OCI-LY7 (cell line): ENCODE results near the gene RPLP1. TPM values are rescaled to one million over a fixed set of nuclear protein-coding genes. Genes with fewer than 3 reads are reported as not detected.

Experiments
- BruUV-seq: library from RNA; stranded (reverse); fragments of 400-500 nt; replicated peaks from 2 replicates; lab custom pipeline; 2021; lab: Mats Ljungman, UMichigan
- CTCF ChIA-PET: fragments of 300-600 bp; sonication (Branson Sonifier 250); formaldehyde crosslinking; loops from one replicate; lab custom pipeline; 2022; ENCODE audit warnings: antibody characterized with exemption; ENCODE audit not compliant: unreplicated experiment; lab: Charles Lee
- POLR2A ChIA-PET: fragments of 300-600 bp; sonication (Branson Sonifier 250); formaldehyde crosslinking; loops from one replicate; lab custom pipeline; 2022; ENCODE audit warnings: antibody characterized with exemption; lab: Charles Lee
- DNase-seq: peaks from one replicate; pipeline ENCODE4 v3.0.0-alpha.2; 2015; ENCODE audit warnings: low spot score
- H2AFZ ChIP-seq: fragments of 200-600 bp; sonication (generic), shearing (Covaris generic); 2 replicates; pipeline ENCODE4 v1.6.1; 2014; ENCODE audit warnings: mild to moderate bottlenecking, antibody characterized with exemption, low read length, moderate library complexity
- H3K27ac ChIP-seq: fragments of 200-600 bp; sonication (generic); 2 replicates; pipeline ENCODE4 v1.5.1; 2014; ENCODE audit warnings: mixed run types, low read depth, mild to moderate bottlenecking, moderate library complexity, low read length, inconsistent platforms; ENCODE audit not compliant: poor library complexity, severe bottlenecking
- H3K36me3 ChIP-seq: fragments of 200-600 bp; sonication (generic); 2 replicates; pipeline ENCODE4 v1.6.1; 2014; ENCODE audit warnings: mild to moderate bottlenecking, antibody characterized with exemption, low read length, moderate library complexity, mixed read lengths; ENCODE audit not compliant: insufficient read depth
- H3K4me1 ChIP-seq: fragments of 200-600 bp; sonication (generic); 2 replicates; pipeline ENCODE4 v1.5.1; 2014; ENCODE audit warnings: mild to moderate bottlenecking, low read length; ENCODE audit not compliant: insufficient read depth, poor library complexity, severe bottlenecking
- H3K4me2 ChIP-seq: fragments of 200-600 bp; sonication (generic); 2 replicates; pipeline ENCODE4 v1.6.1; 2014; ENCODE audit warnings: mild to moderate bottlenecking, low read length
- H3K4me3 ChIP-seq: fragments of 200-600 bp; sonication (generic); 2 replicates; pipeline ENCODE4 v1.5.1; 2014; ENCODE audit warnings: mild to moderate bottlenecking, low read depth, low read length; ENCODE audit not compliant: poor library complexity, severe bottlenecking
- H3K79me2 ChIP-seq: fragments of 200-600 bp; sonication (generic); 2 replicates; pipeline ENCODE4 v1.6.1; 2016; ENCODE audit warnings: low read depth, mild to moderate bottlenecking, low read length, moderate library complexity, mixed read lengths; ENCODE audit not compliant: insufficient read depth
- H3K9me2 ChIP-seq: fragments of 200-600 bp; sonication (generic); 2 replicates; pipeline ENCODE4 v1.6.1; 2016; ENCODE audit warnings: mild to moderate bottlenecking, low read length, mixed read lengths; ENCODE audit not compliant: insufficient read depth
- H3K9me3 ChIP-seq: fragments of 200-600 bp; sonication (generic); 2 replicates; pipeline ENCODE4 v1.6.1; 2014; ENCODE audit warnings: mild to moderate bottlenecking, mixed run types, low read length, mixed read lengths
- H4K20me1 ChIP-seq: fragments of 200-600 bp; sonication (generic); 2 replicates; pipeline ENCODE4 v1.6.1; 2014; ENCODE audit warnings: mild to moderate bottlenecking, antibody characterized with exemption, low read length, moderate library complexity, mixed read lengths; ENCODE audit not compliant: insufficient read depth
- EZH2phosphoT487 ChIP-seq: fragments of 200-600 bp; sonication (generic); IDR thresholded peaks from 2 replicates; pipeline ENCODE4 v1.6.1; 2018; ENCODE audit warnings: low read depth, borderline replicate concordance, mild to moderate bottlenecking, mixed run types, antibody characterized with exemption, low read length, moderate library complexity, mixed read lengths
- intact Hi-C: fragments of 100-400 bp; cut with micrococcal nuclease; formaldehyde crosslinking; loops from one replicate; pipeline ENCODE4 v1.10.0; 2022; ENCODE audit not compliant: unreplicated experiment
- total RNA-seq, 2 experiments: library from RNA; depleted of rRNA in 1 of 2; stranded (reverse); fragments of >200 nt in 1 of 2; shearing (Covaris generic) in 1 of 2; gene quantifications; 2 replicates each; pipeline ENCODE4 v1.2.3, GENCODE V29; 2014 to 2022
- TF ChIP-seq, protein P1 (sequence below): fragments of 200-600 bp; sonication (generic); conservative IDR thresholded peaks from 2 replicates; pipeline ENCODE4 v1.5.1; 2014; ENCODE audit warnings: mild to moderate bottlenecking, antibody characterized with exemption, low read length, moderate library complexity, mixed read lengths

Gene RPLP1
- total RNA-seq, 2 experiments from 2014 or later = 889 to 2,251 TPM

DNA sequence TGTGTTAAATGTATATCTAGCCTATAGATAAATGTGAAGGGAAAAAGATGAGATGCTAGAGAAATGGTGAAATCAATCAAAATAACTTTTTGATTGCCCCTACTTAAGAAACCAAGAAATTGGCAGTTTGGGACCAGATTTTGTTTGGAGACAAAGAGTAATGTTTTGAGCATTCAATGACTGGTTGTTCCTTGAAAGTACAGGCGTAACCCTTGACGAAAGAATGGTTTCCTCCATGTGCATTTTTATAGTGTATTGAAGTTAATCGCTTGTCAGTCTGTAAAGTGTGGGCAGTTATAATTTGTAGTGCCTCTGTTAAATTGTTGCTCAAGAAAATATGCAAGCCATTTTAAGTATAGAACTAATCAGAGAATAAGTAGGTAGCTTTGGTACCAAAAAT is 37.2 kb upstream of the RPLP1 start:
- peaks cover 21% of the 10 kb centered on the region; the same call in 1 of the 2 replicates for H4K20me1 ChIP-seq
- TSS peak; percentile 79 for BruUV-seq
- DNase-seq = peak; percentile 30
- peak overlapping the region; percentile 99 for H3K4me3 ChIP-seq
- no peaks in the 10 kb centered on the region for H3K9me3 ChIP-seq
- intact Hi-C loops = no loop called here
- ChIA-PET CTCF (no interaction called here), POLR2A (interaction anchor here (0.8 to 8.6 kb wide), 2 partner anchors 19 to 37 kb away, joined by 3 to 39 read pairs; partner anchors contain the start of gene RPLP1)
- H3K4me2 ChIP-seq = peak overlapping the region; percentile 98
- H3K36me3 ChIP-seq = peaks cover 41% of the 10 kb centered on the region
- TF ChIP-seq, protein P1, sequence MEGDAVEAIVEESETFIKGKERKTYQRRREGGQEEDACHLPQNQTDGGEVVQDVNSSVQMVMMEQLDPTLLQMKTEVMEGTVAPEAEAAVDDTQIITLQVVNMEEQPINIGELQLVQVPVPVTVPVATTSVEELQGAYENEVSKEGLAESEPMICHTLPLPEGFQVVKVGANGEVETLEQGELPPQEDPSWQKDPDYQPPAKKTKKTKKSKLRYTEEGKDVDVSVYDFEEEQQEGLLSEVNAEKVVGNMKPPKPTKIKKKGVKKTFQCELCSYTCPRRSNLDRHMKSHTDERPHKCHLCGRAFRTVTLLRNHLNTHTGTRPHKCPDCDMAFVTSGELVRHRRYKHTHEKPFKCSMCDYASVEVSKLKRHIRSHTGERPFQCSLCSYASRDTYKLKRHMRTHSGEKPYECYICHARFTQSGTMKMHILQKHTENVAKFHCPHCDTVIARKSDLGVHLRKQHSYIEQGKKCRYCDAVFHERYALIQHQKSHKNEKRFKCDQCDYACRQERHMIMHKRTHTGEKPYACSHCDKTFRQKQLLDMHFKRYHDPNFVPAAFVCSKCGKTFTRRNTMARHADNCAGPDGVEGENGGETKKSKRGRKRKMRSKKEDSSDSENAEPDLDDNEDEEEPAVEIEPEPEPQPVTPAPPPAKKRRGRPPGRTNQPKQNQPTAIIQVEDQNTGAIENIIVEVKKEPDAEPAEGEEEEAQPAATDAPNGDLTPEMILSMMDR = no peak
- TF ChIP-seq EZH2phosphoT487 = no peak
- H3K4me1 ChIP-seq = peaks cover 12% of the 10 kb centered on the region
- no peak overlapping the region for H2AFZ ChIP-seq
- no peaks in the 10 kb centered on the region for H3K9me2 ChIP-seq
- no peak overlapping the region for H3K27ac ChIP-seq
- H3K79me2 ChIP-seq = peaks cover 39% of the 10 kb centered on the region

DNA sequence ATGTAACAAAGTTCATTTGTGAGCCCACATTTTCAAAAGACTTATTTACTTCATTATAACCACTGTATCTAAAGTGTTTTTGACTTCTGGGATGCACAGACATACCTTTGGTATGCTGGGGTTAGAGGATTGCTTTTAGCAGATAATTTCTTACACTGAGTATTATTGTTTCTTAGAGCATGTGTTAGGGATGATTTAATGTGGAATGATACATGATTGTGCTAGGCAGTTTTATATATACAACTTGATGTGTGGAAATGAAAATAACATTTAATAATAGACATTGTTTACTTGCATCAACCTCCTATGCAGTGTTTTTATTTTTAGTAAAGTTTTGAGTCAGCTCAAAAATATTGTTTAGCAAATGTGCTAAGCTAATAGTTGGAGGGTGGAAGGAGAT is 35.0 kb upstream of the RPLP1 start:
- DNase-seq = no peak
- Histone ChIP-seq H3K79me2 (peaks cover 39% of the 10 kb centered on the region), H3K9me2 (no peaks in the 10 kb centered on the region), H4K20me1 (peaks cover 21% of the 10 kb centered on the region; the same call in 1 of the 2 replicates), H3K36me3 (peaks cover 63% of the 10 kb centered on the region), H3K4me1 (peaks cover 12% of the 10 kb centered on the region), H3K4me2 (no peak overlapping the region), H2AFZ (no peak overlapping the region), H3K27ac (no peak overlapping the region), H3K9me3 (no peaks in the 10 kb centered on the region), H3K4me3 (no peak overlapping the region)
- intact Hi-C loops = no loop called here
- no TSS peak for BruUV-seq
- ChIA-PET POLR2A (interaction anchor here (1.1 to 8.6 kb wide), 3 partner anchors 35 to 45 kb away, joined by 4 to 39 read pairs (median 4); partner anchors contain the start of gene RPLP1), CTCF (no interaction called here)
- TF ChIP-seq, protein P1 = no peak
- TF ChIP-seq EZH2phosphoT487 = no peak

DNA sequence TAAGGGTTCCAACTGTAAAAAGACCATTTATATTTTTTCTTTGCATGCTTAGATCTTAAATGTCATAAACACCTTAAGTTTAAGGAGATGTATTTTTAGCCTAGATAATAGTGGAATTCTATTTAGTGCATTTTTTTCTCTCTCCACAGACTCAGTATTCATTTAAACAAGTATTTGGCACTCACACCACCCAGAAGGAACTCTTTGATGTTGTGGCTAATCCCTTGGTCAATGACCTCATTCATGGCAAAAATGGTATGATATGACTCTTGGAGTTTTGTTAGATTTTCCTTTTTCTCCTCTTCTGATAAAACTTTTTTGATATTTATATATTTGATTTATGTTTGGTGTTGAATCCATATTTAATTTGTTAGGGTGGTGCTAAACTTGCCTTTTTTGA is 31.1 kb upstream of the RPLP1 start:
- POLR2A ChIA-PET = no interaction called here
- TF ChIP-seq EZH2phosphoT487 = no peak
- TF ChIP-seq, protein P1 = no peak

More for the DNA sequence above, 31.1 kb upstream of the RPLP1 start:
- H3K9me2 ChIP-seq = no peaks in the 10 kb centered on the region
- peaks cover 94% of the 10 kb centered on the region for H3K36me3 ChIP-seq
- 0 out of 2 replicates have a peak, but pooled peaks cover 8% of the 10 kb centered on the region for H4K20me1 ChIP-seq
- CTCF ChIA-PET = no interaction called here
- no peaks in the 10 kb centered on the region for H3K9me3 ChIP-seq
- intact Hi-C loops = no loop called here
- H3K4me3 ChIP-seq = no peak overlapping the region
- peaks cover under 1% of the 10 kb centered on the region for H3K4me1 ChIP-seq
- H3K4me2 ChIP-seq = no peak overlapping the region
- DNase-seq = no peak
- no peak overlapping the region for H3K27ac ChIP-seq
- BruUV-seq = no TSS peak
- no peak overlapping the region for H2AFZ ChIP-seq
- H3K79me2 ChIP-seq = peaks cover 20% of the 10 kb centered on the region; the same call in 1 of the 2 replicates
